Esophagus (tissue), 2 donors: ENCODE results near the gene COBLL1. TPM values are rescaled to one million over a fixed set of nuclear protein-coding genes. Genes with fewer than 3 reads are reported as not detected.

Experiments used
- H3K27ac ChIP-seq, 2 donors: one replicate each; pipeline ENCODE4 v1.5.1; 2013; ENCODE audit warnings: low read depth in 2 of 2, mild to moderate bottlenecking in 2 of 2, inconsistent platforms in 1 of 2, low read length in 1 of 2, moderate library complexity in 1 of 2
- H3K27me3 ChIP-seq, 2 donors: one replicate each; pipeline ENCODE4 v1.6.1; 2013; ENCODE audit warnings: low read length in 2 of 2, control low read depth in 1 of 2, mild to moderate bottlenecking in 1 of 2; ENCODE audit not compliant: insufficient read depth in 2 of 2, control insufficient read depth in 1 of 2
- H3K36me3 ChIP-seq, 2 donors: one replicate each; pipeline ENCODE4 v1.6.1; 2013; ENCODE audit warnings: low read length in 1 of 2; ENCODE audit not compliant: control insufficient read depth in 2 of 2, insufficient read depth in 2 of 2
- H3K4me1 ChIP-seq, 2 donors: one replicate each; pipeline ENCODE4 v1.6.1; 2013; ENCODE audit warnings: low read length in 1 of 2; ENCODE audit not compliant: control insufficient read depth in 2 of 2, insufficient read depth in 2 of 2
- H3K4me3 ChIP-seq, 2 donors: one replicate each; pipeline ENCODE4 v1.5.1; 2013; ENCODE audit warnings: low read length in 2 of 2, mild to moderate bottlenecking in 2 of 2, low read depth in 1 of 2, moderate library complexity in 1 of 2
- H3K9me3 ChIP-seq, 2 donors: one replicate each; pipeline ENCODE4 v1.6.1; 2013; ENCODE audit warnings: mild to moderate bottlenecking in 2 of 2, low read depth in 1 of 2, low read length in 1 of 2, moderate library complexity in 1 of 2; ENCODE audit not compliant: control insufficient read depth in 2 of 2, insufficient read depth in 1 of 2
- WGBS, 2 donors: extraction: QIAGEN DNeasy Blood & Tissue Kit; methylation state at CpG; one replicate each; pipeline ENCODE4 v1.1.7; 2013; 5-methylcytosine and 5-hydroxymethylcytosine counted together
- polyA plus RNA-seq, 2 donors: library from polyadenylated mRNA; stranded (reverse); fragments of 200-250 nt; gene quantifications; one replicate each; pipeline ENCODE4 v1.2.3, GENCODE V29; 2013
- donor health status: healthy with polysubstance abuse.
- donor health status: Bipolar disorder and iron deficiency.

Gene COBLL1
- polyA plus RNA-seq, 2 donors, result 18.0 to 27.9 TPM

DNA sequence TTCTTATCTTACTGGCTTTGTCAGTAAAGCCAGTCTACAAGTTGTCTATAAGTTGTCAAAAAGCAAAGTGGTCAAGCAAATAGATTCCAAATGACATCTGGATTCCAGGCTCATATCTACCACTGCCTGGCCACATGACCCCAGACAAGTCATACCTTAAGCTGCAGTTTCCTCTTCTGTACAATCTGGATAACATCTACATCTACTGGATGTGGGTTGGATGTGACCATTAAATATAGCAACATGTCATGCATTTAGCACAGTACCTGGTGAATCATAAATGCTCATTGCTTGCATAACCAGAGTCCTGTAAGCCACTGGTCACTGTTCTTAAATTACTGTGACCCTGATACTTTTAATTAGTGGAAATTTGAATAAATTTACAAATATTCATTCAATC is 16.8 kb downstream of the COBLL1 start:
- Histone ChIP-seq H3K27me3 (no peaks in the 10 kb centered on the region), H3K9me3 (no peaks in the 10 kb centered on the region), H3K27ac (peak overlapping the region in 1 of 2 donors; percentile 4), H3K36me3 (no peaks in the 10 kb centered on the region), H3K4me3 (no peak overlapping the region), H3K4me1 (peaks cover 0 to 2% of the 10 kb centered on the region in 2 donors)

DNA sequence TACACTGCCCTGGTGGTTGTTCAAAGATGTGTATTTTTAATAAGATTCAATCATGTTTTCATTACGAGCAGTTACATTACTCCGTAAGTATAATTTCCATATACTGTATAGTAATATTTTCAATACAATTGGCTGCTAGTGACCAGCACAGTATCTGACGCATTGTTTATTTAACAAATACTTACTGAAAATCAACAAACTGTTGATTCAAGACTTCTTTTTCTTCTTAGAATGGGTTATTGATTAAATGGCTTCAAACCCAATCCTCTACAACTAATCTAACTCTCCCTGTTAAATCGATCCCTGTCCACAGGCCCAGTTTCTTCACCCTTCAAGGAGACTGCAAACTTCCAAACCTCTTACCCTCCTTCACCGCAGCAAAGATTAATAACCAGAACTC is 18.5 kb downstream of the COBLL1 start:
- WGBS, 2 donors, result 80 to 90% methylated on average over 5 of the region's 5 CpGs
- Histone ChIP-seq H3K36me3 (no peaks in the 10 kb centered on the region), H3K4me1 (peaks cover 0 to 2% of the 10 kb centered on the region in 2 donors), H3K9me3 (no peaks in the 10 kb centered on the region), H3K27ac (no peak overlapping the region), H3K4me3 (no peak overlapping the region), H3K27me3 (no peaks in the 10 kb centered on the region)

DNA sequence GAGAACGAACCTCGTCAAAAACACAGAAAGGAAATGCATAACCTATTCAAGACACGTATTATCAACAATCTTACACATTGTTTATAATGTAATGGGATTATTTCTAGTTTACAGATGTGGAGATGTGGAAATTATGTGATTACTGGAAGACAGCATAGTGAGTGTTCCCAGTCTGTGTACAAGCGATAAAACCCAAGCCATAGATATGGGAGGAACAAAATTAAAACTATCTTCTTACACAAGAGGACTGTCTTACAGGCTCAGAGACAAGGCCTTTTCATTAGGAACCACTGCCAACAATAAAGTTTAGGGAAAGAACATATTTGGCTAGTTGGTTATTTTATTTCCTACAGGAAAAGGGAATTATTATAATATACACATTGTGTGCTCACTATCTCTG is 20.3 kb downstream of the COBLL1 start:
- H3K27ac ChIP-seq, result no peak overlapping the region
- no peaks in the 10 kb centered on the region for H3K9me3 ChIP-seq
- peaks cover 0 to 2% of the 10 kb centered on the region in 2 donors for H3K4me1 ChIP-seq
- no peaks in the 10 kb centered on the region for H3K36me3 ChIP-seq
- H3K27me3 ChIP-seq, result no peaks in the 10 kb centered on the region
- WGBS, 2 donors, result 71 to 77% methylated on average over 4 of the region's 4 CpGs
- H3K4me3 ChIP-seq, result no peak overlapping the region

DNA sequence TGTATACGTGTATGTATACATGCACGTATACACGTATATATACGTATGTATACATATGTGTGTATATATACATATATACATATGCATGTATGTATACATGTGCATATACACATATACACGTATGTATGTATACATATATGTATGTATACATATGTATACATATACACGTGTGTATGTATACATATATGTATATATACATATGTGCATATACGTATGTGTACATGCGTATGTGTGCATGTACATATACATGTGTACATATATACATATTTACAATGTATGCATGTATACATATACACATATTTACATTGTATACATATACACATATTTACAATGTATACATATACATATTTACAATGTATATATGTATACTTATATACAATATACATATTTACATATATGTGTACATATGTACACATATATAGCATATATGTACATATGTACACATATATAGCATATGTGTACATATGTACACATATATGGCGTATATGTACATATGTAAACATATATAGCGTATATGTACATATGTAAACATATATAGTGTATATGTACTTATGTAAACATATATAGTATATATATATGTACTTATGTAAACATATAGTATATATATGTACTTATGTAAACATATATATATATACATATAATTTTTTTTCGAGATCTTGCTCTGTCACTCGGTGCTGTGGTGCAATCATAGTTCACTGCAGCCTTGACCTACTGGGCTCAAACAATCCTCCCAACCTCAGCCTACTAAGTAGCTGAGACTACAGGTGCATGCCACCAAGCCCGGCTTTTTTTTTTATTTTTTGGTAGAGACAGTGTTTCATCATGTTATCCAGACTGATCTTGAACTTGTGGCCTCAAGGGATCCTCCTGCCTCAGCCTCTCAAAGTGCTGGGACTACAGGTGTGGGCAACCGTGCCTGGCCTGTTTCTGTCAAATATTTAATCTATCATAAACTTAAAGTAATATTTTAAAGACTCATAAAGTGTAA is 23.2 kb downstream of the COBLL1 start:
- H3K27ac ChIP-seq, result no peak overlapping the region
- H3K4me1 ChIP-seq, result peaks cover 0 to 2% of the 10 kb centered on the region in 2 donors
- H3K4me3 ChIP-seq, result no peak overlapping the region
- 93 to 94% methylated on average over 14 of the region's 14 CpGs for WGBS, 2 donors
- H3K36me3 ChIP-seq, result no peaks in the 10 kb centered on the region
- H3K27me3 ChIP-seq, result no peaks in the 10 kb centered on the region
- H3K9me3 ChIP-seq, result no peaks in the 10 kb centered on the region

DNA sequence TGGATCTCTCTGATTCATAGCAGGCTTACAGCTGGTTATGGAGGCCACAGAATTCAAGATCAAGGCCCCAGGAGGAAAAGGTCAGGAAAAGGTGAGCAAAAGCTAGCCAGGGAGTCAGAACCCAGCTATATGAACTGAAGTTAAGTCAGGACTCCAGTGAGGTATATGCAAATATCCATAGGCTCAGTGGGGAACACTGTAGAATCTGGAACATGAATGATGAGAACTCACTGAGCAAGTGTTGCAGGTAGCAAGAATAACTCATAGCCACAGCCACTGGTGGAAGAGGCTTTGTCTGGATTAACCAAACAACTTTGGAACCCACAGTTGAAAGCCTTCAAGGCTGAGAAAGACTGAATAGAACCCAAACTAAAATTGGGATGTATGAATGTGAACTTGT is 24.7 kb downstream of the COBLL1 start:
- no peaks in the 10 kb centered on the region for H3K27me3 ChIP-seq
- no peaks in the 10 kb centered on the region for H3K36me3 ChIP-seq
- no peaks in the 10 kb centered on the region for H3K4me1 ChIP-seq
- no peaks in the 10 kb centered on the region for H3K9me3 ChIP-seq
- H3K4me3 ChIP-seq, result no peak overlapping the region
- peak overlapping the region; percentile 42 to 76 for H3K27ac ChIP-seq

DNA sequence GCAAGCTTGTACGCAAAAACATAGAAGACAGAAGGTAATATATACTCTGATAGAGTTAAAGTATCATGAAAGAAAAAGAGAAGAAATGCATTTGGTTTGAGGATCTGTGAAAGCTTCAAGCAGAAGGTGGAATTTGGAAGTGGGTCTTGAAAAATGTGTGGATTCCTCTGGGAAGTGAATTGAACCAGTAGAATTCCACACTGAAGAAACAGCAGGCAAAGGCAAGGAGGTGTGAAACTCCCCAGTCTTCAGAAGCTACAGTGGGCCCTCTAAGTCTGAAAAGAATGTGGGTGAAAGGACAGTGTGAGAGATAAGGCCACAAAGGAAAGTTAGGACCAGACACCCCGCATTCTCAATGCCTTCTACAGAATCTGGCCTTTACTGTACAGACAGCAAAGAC is 25.6 kb downstream of the COBLL1 start:
- 88 to 93% methylated on average over 2 of the region's 2 CpGs for WGBS, 2 donors

DNA sequence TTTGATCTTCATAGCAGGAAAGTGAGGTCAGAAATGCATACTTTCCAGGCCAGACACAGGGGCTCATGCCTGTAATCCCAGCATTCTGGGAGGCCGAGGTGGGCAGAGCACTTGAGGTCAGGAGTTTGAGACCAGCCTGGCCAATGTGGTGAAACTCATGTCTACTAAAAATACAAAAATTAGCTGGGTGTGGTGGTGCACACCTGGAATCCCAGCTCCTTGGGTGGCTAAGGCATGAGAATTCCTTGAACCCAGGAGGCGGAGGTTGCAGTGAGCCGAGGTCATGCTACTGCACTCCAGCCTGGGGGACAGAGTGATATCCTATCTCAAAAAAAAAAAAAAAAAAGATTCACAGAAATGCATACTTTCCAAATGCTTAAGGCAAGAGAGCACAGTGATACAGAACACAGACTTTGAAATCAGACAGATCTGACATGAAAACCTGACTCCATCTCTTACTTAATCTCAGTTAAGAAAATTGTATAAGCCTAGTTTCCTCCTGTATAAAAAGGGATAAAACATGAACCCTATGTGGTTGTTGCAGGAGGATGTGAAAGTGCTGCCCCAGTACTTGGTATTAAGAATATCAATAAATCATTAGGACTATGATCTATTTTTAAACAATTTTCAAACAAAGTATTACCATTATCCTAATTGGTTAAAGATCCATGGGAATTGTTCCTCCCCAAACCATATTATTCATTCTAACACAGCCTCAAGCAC is 26.4 kb downstream of the COBLL1 start:
- Histone ChIP-seq H3K9me3 (no peaks in the 10 kb centered on the region), H3K4me1 (no peaks in the 10 kb centered on the region), H3K27me3 (no peaks in the 10 kb centered on the region), H3K4me3 (no peak overlapping the region), H3K27ac (no peak overlapping the region), H3K36me3 (no peaks in the 10 kb centered on the region)
- WGBS, 2 donors, result 80 to 89% methylated on average over 3 of the region's 3 CpGs

More for the DNA sequence above, 25.6 kb downstream of the COBLL1 start:
- no peak overlapping the region for H3K4me3 ChIP-seq
- H3K4me1 ChIP-seq, result no peaks in the 10 kb centered on the region
- H3K27me3 ChIP-seq, result no peaks in the 10 kb centered on the region
- H3K27ac ChIP-seq, result no peak overlapping the region
- no peaks in the 10 kb centered on the region for H3K36me3 ChIP-seq
- H3K9me3 ChIP-seq, result no peaks in the 10 kb centered on the region

DNA sequence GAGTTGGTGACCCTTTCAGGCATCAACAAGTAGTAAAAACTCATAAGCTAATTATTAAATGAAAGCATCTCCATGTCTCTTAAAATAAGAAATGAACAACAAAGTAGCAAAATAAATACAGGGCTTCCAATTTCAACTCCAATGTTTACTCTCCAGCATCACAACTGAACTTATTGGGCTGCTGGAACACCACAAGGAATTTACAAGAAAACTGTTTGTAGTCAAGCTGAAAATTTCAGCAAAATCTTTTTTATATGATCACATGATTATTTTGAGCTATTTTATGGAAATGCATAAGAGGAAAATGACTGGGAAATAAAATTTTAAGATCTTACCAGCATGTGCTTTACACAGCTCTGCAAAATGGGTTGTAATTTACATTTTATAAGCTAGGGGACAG is 28.1 kb downstream of the COBLL1 start:
- Histone ChIP-seq H3K4me1 (no peaks in the 10 kb centered on the region), H3K9me3 (no peaks in the 10 kb centered on the region), H3K27me3 (no peaks in the 10 kb centered on the region), H3K36me3 (no peaks in the 10 kb centered on the region), H3K4me3 (no peak overlapping the region), H3K27ac (no peak overlapping the region)

DNA sequence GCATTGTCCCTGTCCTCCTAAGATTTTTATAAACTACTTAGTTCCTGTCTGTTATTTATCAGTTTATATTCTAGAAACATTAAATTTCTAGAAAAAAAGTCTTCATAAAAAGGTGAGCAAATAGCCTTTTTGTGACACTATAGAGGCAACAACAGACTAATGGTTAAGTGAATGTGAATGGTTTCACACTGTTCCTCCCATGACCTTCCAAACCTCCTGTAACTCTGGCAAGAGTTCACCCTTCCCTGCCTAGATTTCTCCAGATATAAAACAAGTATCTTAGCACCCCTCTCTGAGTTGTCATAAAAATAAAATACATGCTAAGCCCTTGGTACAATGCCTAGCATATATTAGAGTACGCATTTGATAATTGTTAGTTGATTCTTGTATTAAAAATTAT is 29.2 kb downstream of the COBLL1 start:
- no peaks in the 10 kb centered on the region for H3K9me3 ChIP-seq
- 85 to 87% methylated on average over 1 of the region's 1 CpG for WGBS, 2 donors
- no peaks in the 10 kb centered on the region for H3K27me3 ChIP-seq
- H3K4me3 ChIP-seq, result no peak overlapping the region
- no peak overlapping the region for H3K27ac ChIP-seq
- H3K4me1 ChIP-seq, result no peaks in the 10 kb centered on the region
- no peaks in the 10 kb centered on the region for H3K36me3 ChIP-seq
